GM12892 (cell line): ENCODE results near the gene KCNK5.

Source experiments
- POLR2A ChIP-seq: IDR thresholded peaks from 2 replicates; pipeline ENCODE4 v1.6.1; 2011; ENCODE audit warnings: low read depth, low read length, control low read depth
- POLR2AphosphoS5 ChIP-seq: IDR thresholded peaks from 2 replicates; pipeline ENCODE4 v1.6.1; 2011; ENCODE audit warnings: low read depth, low read length, control low read depth
- TAF1 ChIP-seq: IDR thresholded peaks from 2 replicates; pipeline ENCODE4 v1.6.1; 2011; ENCODE audit warnings: low read depth, mild to moderate bottlenecking, control low read depth, low read length, borderline replicate concordance

- TF ChIP-seq POLR2A (no peak), TAF1 (no peak), POLR2AphosphoS5 (no peak)
These were observed 56.9 kb downstream of the KCNK5 start for GRCh38 chr6:39172377-39172757.
